Adrenal gland (tissue), 5 donors: ENCODE measurements around the gene RADIL.

Experiments
- CTCF ChIP-seq, 6 experiments: fragments of 450-650 bp in 4 of 6; fragments of 200-600 bp in 2 of 6; sonication (generic) in 1 of 6; IDR thresholded peaks; 1 replicate in 5 of 6; 2 replicates in 1 of 6; pipeline versions ENCODE4 v1.5.1 to v1.8.0; 2016 to 2021; ENCODE audit warnings: antibody characterized with exemption in 6 of 6, mild to moderate bottlenecking in 2 of 6, moderate library complexity in 1 of 6
- POLR2A ChIP-seq, 2 donors: fragments of 450-650 bp; IDR thresholded peaks; one replicate each; pipeline ENCODE4 v1.6.1; 2017; ENCODE audit warnings: antibody characterized with exemption in 2 of 2, mild to moderate bottlenecking in 2 of 2, moderate library complexity in 1 of 2
- donor health status: DM: no; HTN: no; CAD: no.

DNA sequence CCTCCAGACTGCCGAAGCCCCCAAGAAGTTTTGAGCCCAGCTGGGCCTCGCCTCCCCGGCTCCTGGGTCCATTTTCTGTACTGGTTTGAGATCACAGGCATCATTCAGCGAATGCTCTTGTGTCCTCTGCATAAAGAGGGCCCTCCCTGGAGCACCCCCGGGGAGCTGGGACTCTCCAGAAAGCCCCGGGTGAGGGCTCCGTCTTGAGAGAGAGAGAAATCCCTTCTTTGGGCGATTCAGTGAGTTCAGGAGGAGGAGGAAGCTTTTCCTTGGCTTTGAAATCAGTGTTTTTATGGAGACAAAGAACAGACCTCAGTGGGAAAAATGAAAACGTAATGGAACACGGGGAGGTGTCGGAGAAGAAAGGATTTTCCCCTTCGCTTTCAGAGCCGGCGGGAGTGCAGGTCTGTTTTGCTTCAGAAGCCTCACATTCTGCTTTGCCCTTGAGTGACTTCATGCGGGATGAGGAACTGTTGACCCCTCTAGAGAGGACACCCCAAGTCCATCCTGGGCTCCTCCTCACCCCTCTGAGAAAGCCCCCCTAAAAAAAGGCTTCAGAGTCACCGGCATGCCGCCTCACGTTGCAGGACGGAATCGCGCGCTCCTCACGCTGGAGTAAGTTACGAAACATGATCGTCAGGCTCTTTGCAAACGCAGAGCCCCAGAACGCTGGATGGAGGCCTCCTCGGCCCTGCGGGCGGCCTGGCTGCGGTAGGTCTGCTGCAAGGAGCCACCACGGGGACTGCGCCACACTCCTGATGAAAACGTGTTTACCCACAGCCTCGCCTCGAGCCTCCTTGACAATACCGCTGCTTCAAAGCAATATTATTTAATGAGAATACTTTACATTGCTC, 116.6 kb downstream of the RADIL start:
- TF ChIP-seq CTCF (IDR thresholded peaks at IDR 0.05) = no peak
- TF ChIP-seq POLR2A (IDR thresholded peaks at IDR 0.05) = no peak
